HepG2 (cell line): ENCODE measurements around the gene HMGCR. TPM values are rescaled to one million over a fixed set of nuclear protein-coding genes. Genes with fewer than 3 reads are reported as not detected.

ENCODE experiments used
- AGO2 ChIP-seq: fragments of 200-400 bp; formaldehyde crosslinking; optimal IDR thresholded peaks from 2 replicates; pipeline ENCODE3; 2017; ENCODE audit warnings: mild to moderate bottlenecking, low read depth, low read length, moderate library complexity
- ARID3A ChIP-seq: IDR thresholded peaks from 2 replicates; pipeline ENCODE4 v1.6.1; 2012; ENCODE audit warnings: low read depth, low read length, improper control_type of control experiment
- BRD4 ChIP-seq: sonication (generic); formaldehyde crosslinking; IDR thresholded peaks from 2 replicates; pipeline ENCODE4 v1.4.0; 2020; ENCODE audit warnings: missing genetic modification reagents
- E2F2 ChIP-seq: sonication (generic); formaldehyde crosslinking; IDR thresholded peaks from 2 replicates; pipeline ENCODE4 v1.4.0; 2020; ENCODE audit warnings: missing genetic modification reagents, borderline replicate concordance
- FLYWCH1 ChIP-seq: sonication (generic); formaldehyde crosslinking; IDR thresholded peaks from 2 replicates; pipeline ENCODE4 v1.8.1; 2023; ENCODE audit warnings: mild to moderate bottlenecking, missing genetic modification reagents
- GABPB1 ChIP-seq: IDR thresholded peaks from 2 replicates; pipeline ENCODE4 v1.6.1; 2016; ENCODE audit warnings: mild to moderate bottlenecking, missing genetic modification reagents, moderate library complexity, missing compliant biosample characterization
- GLI4 ChIP-seq: sonication (generic); formaldehyde crosslinking; IDR thresholded peaks from 2 replicates; pipeline ENCODE4 v1.5.1; 2020; ENCODE audit warnings: missing genetic modification reagents, mild to moderate bottlenecking, moderate library complexity, borderline replicate concordance
- MAZ ChIP-seq, 2 experiments: sonication (generic) in 1 of 2; formaldehyde crosslinking in 1 of 2; IDR thresholded peaks; 2 replicates each; pipeline versions ENCODE4 v1.5.0 to v1.6.1; 2012 to 2020; ENCODE audit warnings: low read depth in 2 of 2, mild to moderate bottlenecking in 2 of 2, borderline replicate concordance in 1 of 2, improper control_type of control experiment in 1 of 2, low read length in 1 of 2, missing genetic modification reagents in 1 of 2, moderate library complexity in 1 of 2
- PITX1 ChIP-seq: sonication (generic); formaldehyde crosslinking; IDR thresholded peaks from 2 replicates; pipeline ENCODE4 v1.5.1; 2020; ENCODE audit warnings: mild to moderate bottlenecking, missing genetic modification reagents
- PLRG1 ChIP-seq: fragments of 450-650 bp; conservative IDR thresholded peaks from 2 replicates; pipeline ENCODE4 v1.6.1; 2016
- RORA ChIP-seq: sonication (generic); formaldehyde crosslinking; IDR thresholded peaks from 2 replicates; pipeline ENCODE4 v1.5.0; 2020; ENCODE audit warnings: mild to moderate bottlenecking, missing genetic modification reagents, moderate library complexity
- SATB2 ChIP-seq: sonication (generic); formaldehyde crosslinking; IDR thresholded peaks from 2 replicates; pipeline ENCODE4 v1.5.0; 2020; ENCODE audit warnings: missing genetic modification reagents
- SCMH1 ChIP-seq: sonication (generic); formaldehyde crosslinking; IDR thresholded peaks from 2 replicates; pipeline ENCODE4 v1.9.0; 2021; ENCODE audit warnings: missing genetic modification reagents, mild to moderate bottlenecking, borderline replicate concordance
- TEAD3 ChIP-seq: optimal IDR thresholded peaks from 2 replicates; pipeline ENCODE3; 2016; ENCODE audit warnings: borderline replicate concordance
- ZBTB42 ChIP-seq: sonication (generic); formaldehyde crosslinking; IDR thresholded peaks from 2 replicates; pipeline ENCODE4 v1.5.0; 2020; ENCODE audit warnings: mild to moderate bottlenecking, missing genetic modification reagents
- ZFY ChIP-seq: sonication (generic); formaldehyde crosslinking; IDR thresholded peaks from 2 replicates; pipeline ENCODE4 v1.4.0; 2020; ENCODE audit warnings: missing genetic modification reagents
- ZNF180 ChIP-seq: sonication (generic); formaldehyde crosslinking; IDR thresholded peaks from 2 replicates; pipeline ENCODE4 v1.4.0; 2020; ENCODE audit warnings: low read depth, missing genetic modification reagents, borderline replicate concordance
- ZNF274 ChIP-seq: sonication (generic); formaldehyde crosslinking; IDR thresholded peaks from 2 replicates; pipeline ENCODE4 v1.5.1; 2020; ENCODE audit warnings: mild to moderate bottlenecking, missing genetic modification reagents
- ZNF432 ChIP-seq: sonication (generic); formaldehyde crosslinking; IDR thresholded peaks from 2 replicates; pipeline ENCODE4 v1.5.0; 2020; ENCODE audit warnings: missing genetic modification reagents, mild to moderate bottlenecking, borderline replicate concordance
- ZNF570 ChIP-seq: sonication (generic); formaldehyde crosslinking; IDR thresholded peaks from 2 replicates; pipeline ENCODE4 v1.4.0; 2020; ENCODE audit warnings: mild to moderate bottlenecking, missing genetic modification reagents, borderline replicate concordance
- ZNF629 ChIP-seq: sonication (generic); formaldehyde crosslinking; conservative IDR thresholded peaks from 2 replicates; pipeline ENCODE4 v1.5.0; 2020; ENCODE audit warnings: missing genetic modification reagents
- ZNF678 ChIP-seq: sonication (generic); formaldehyde crosslinking; IDR thresholded peaks from 2 replicates; pipeline ENCODE4 v1.4.0; 2020; ENCODE audit warnings: mild to moderate bottlenecking, missing genetic modification reagents
- ZNF710 ChIP-seq: sonication (generic); formaldehyde crosslinking; IDR thresholded peaks from 2 replicates; pipeline ENCODE4 v1.5.0; 2020; ENCODE audit warnings: mild to moderate bottlenecking, missing genetic modification reagents, borderline replicate concordance
- polyA plus RNA-seq, 8 experiments: library from polyadenylated mRNA; depleted of rRNA in 3 of 8; stranded (reverse) in 7 of 8; unstranded in 1 of 8; fragments of >200 nt; fragmentation: Illumina TruSeq in 4 of 8; extraction: Trizol in 4 of 8; gene quantifications; 2 replicates each; pipeline versions ENCODE4 v1.2.1 to v1.2.3, GENCODE V29; 2011 to 2016; ENCODE audit warnings: low read depth in 4 of 8, missing spikeins in 1 of 8, mixed read lengths in 1 of 8; ENCODE audit not compliant: insufficient read depth in 1 of 8
- total RNA-seq, 5 experiments: library from RNA; depleted of rRNA; stranded (reverse); fragments of >200 nt; fragmentation: Illumina TruSeq; extraction: Trizol; gene quantifications; 2 replicates each; pipeline ENCODE4 v1.2.3, GENCODE V29; 2016; ENCODE audit warnings: low read depth in 1 of 5

The HMGCR gene
- total and polyA plus RNA-seq, 2 of the 13 experiments (the other 11 are each of a cell fraction or from before 2014, with no cell fraction given), result 43.0 to 144 TPM

GRCh38 chr5:75337366-75338021 lies 474 bp downstream of the HMGCR start (continued):
- TF ChIP-seq ARID3A (no peak), ZNF570 (CRISPR knock-in tag) (no peak), FLYWCH1 (0 out of 2 replicates have a peak, but pooled peaks have one; percentile 30), MAZ (IDR thresholded peaks at IDR 0.05; ENCODE audit: borderline replicate concordance, low read depth, low read length) (no peak), MAZ (CRISPR knock-in tag; IDR thresholded peaks at IDR 0.05; ENCODE audit: low read depth) (0 out of 2 replicates have a peak, but pooled peaks have one; percentile 1), SCMH1 (no peak), ZBTB42 (CRISPR knock-in tag) (peak; percentile 71; the same call in 1 of the 2 replicates), BRD4 (CRISPR knock-in tag) (0 out of 2 replicates have a peak, but pooled peaks have one; percentile 50), ZFY (CRISPR knock-in tag) (no peak; the same call in 1 of the 2 replicates), GLI4 (CRISPR knock-in tag) (no peak), PITX1 (CRISPR knock-in tag) (no peak), TEAD3 (no peak), E2F2 (0 out of 2 replicates have a peak, but pooled peaks have one; percentile 17), ZNF180 (CRISPR knock-in tag) (no peak), ZNF274 (CRISPR knock-in tag) (no peak), SATB2 (no peak), PLRG1 (no peak), RORA (CRISPR knock-in tag) (no peak), AGO2 (peak; percentile 92), ZNF432 (no peak), ZNF629 (CRISPR knock-in tag) (no peak), ZNF710 (CRISPR knock-in tag) (peak; percentile 15; the same call in 1 of the 2 replicates), ZNF678 (CRISPR knock-in tag) (no peak), GABPB1 (CRISPR knock-in tag) (no peak; the same call in 1 of the 2 replicates)
